H1 (cell line): ENCODE measurements around the gene GALNT5. TPM values are rescaled to one million over a fixed set of nuclear protein-coding genes. Genes with fewer than 3 reads are reported as not detected.

ENCODE experiments used
- CTCF ChIA-PET: fragments of 300-600 bp; sonication (Branson Sonifier 250); formaldehyde crosslinking; loops from one replicate; lab custom pipeline; 2021; ENCODE audit not compliant: partially characterized antibody; lab: Charles Lee
- POLR2A ChIA-PET: fragments of 300-600 bp; sonication (Branson Sonifier 250); formaldehyde crosslinking; loops from one replicate; lab custom pipeline; 2021; ENCODE audit warnings: inconsistent platforms; ENCODE audit not compliant: partially characterized antibody; lab: Charles Lee
- DNase-seq, 2 experiments: peaks; one replicate each; pipeline versions ENCODE4 v3.0.0 to v3.0.0-alpha.2; 2010 to 2022; ENCODE audit warnings: low spot score in 2 of 2, low read depth in 1 of 2, mixed read lengths in 1 of 2
- FAIRE-seq: peaks from 2 replicates; lab custom pipeline; 2011; peaks lifted over from hg19 to GRCh38; lab: Jason Lieb, UNC
- H2AFZ ChIP-seq: 2 replicates; pipeline ENCODE4 v1.8.1; 2012; ENCODE audit warnings: low read length, inconsistent platforms
- H2AK5ac ChIP-seq: 2 replicates; pipeline ENCODE4 v1.6.1; 2013; ENCODE audit warnings: low read depth, low read length
- H2BK120ac ChIP-seq: replicated peaks from 2 replicates; pipeline ENCODE3; 2013; ENCODE audit warnings: low read depth, low read length, inconsistent platforms
- H2BK12ac ChIP-seq: 2 replicates; pipeline ENCODE4 v1.6.1; 2013; ENCODE audit warnings: low read depth, low read length
- H2BK15ac ChIP-seq: 2 replicates; pipeline ENCODE4 v1.6.1; 2013; ENCODE audit warnings: low read length
- H2BK20ac ChIP-seq: 2 replicates; pipeline ENCODE4 v1.6.1; 2013; ENCODE audit warnings: low read length
- H2BK5ac ChIP-seq: 2 replicates; pipeline ENCODE4 v1.6.1; 2013; ENCODE audit warnings: low read depth, low read length
- H3K14ac ChIP-seq: 2 replicates; pipeline ENCODE4 v1.6.1; 2013; ENCODE audit warnings: inconsistent platforms; ENCODE audit not compliant: insufficient read length
- H3K18ac ChIP-seq: 2 replicates; pipeline ENCODE4 v1.6.1; 2013; ENCODE audit warnings: low read length; ENCODE audit errors: extremely low read depth
- H3K23ac ChIP-seq: 2 replicates; pipeline ENCODE4 v1.6.1; 2013; ENCODE audit warnings: inconsistent platforms; ENCODE audit not compliant: insufficient read length
- H3K23me2 ChIP-seq: 2 replicates; pipeline ENCODE4 v1.6.1; 2013; ENCODE audit warnings: low read depth, low read length
- H3K27ac ChIP-seq: 2 replicates; pipeline ENCODE4 v1.6.1; 2011; ENCODE audit warnings: low read depth, low read length, inconsistent platforms
- H3K27me3 ChIP-seq, 4 experiments: replicated peaks in 1 of 4; 1 replicate in 1 of 4; 2 replicates in 3 of 4; pipeline versions ENCODE4 v1.6.1 to v1.8.1; 2011 to 2013; ENCODE audit warnings: low read length in 3 of 4, mild to moderate bottlenecking in 3 of 4, inconsistent platforms in 2 of 4, mixed read lengths in 2 of 4, moderate library complexity in 1 of 4; ENCODE audit not compliant: control insufficient read depth in 3 of 4, insufficient read depth in 3 of 4; ENCODE audit errors: extremely low read depth in 1 of 4
- H3K36me3 ChIP-seq, 4 experiments: 2 replicates each; pipeline versions ENCODE4 v1.6.1 to v1.8.1; 2011 to 2013; ENCODE audit warnings: mild to moderate bottlenecking in 4 of 4, low read length in 3 of 4, moderate library complexity in 2 of 4, control low read depth in 1 of 4, inconsistent platforms in 1 of 4; ENCODE audit not compliant: insufficient read depth in 4 of 4, control insufficient read depth in 2 of 4
- H3K4ac ChIP-seq: replicated peaks from 2 replicates; pipeline ENCODE3; 2013; ENCODE audit warnings: low read length, low read depth, mixed read lengths, inconsistent platforms; ENCODE audit not compliant: insufficient read length
- H3K4me1 ChIP-seq, 4 experiments: replicated peaks in 1 of 4; 1 replicate in 1 of 4; 2 replicates in 3 of 4; pipeline versions ENCODE4 v1.6.1 to v1.8.1; 2011 to 2013; ENCODE audit warnings: low read length in 3 of 4, inconsistent platforms in 2 of 4, mixed read lengths in 1 of 4; ENCODE audit not compliant: insufficient read depth in 4 of 4, control insufficient read depth in 3 of 4
- H3K4me2 ChIP-seq, 2 experiments: 2 replicates each; pipeline versions ENCODE4 v1.6.1 to v1.8.1; 2011 to 2013; ENCODE audit warnings: low read depth in 2 of 2, low read length in 2 of 2, control low read depth in 1 of 2, inconsistent platforms in 1 of 2, mild to moderate bottlenecking in 1 of 2; ENCODE audit not compliant: insufficient read depth in 1 of 2
- H3K4me3 ChIP-seq, 4 experiments: fragments of 200-600, 300-600 bp in 1 of 4; sonication (generic), shearing (Covaris generic), sonication (Bioruptor Twin) in 1 of 4; 2 replicates each; pipeline versions ENCODE4 v1.5.1 to v1.8.1; 2011 to 2016; ENCODE audit warnings: low read length in 4 of 4, low read depth in 3 of 4, control low read depth in 2 of 4, inconsistent platforms in 2 of 4, mild to moderate bottlenecking in 2 of 4, mixed read lengths in 1 of 4, moderate library complexity in 1 of 4; ENCODE audit not compliant: insufficient read depth in 2 of 4; ENCODE audit errors: extremely low read depth in 1 of 4
- H3K56ac ChIP-seq: replicated peaks from 2 replicates; pipeline ENCODE3; 2013; ENCODE audit warnings: low read depth, mild to moderate bottlenecking, mixed read lengths, low read length, inconsistent platforms; ENCODE audit not compliant: insufficient read length
- H3K79me1 ChIP-seq: 2 replicates; pipeline ENCODE4 v1.6.1; 2013; ENCODE audit warnings: low read depth, low read length, control low read depth
- H3K79me2 ChIP-seq, 2 experiments: 2 replicates each; pipeline versions ENCODE4 v1.6.1 to v1.8.1; 2012 to 2013; ENCODE audit warnings: low read length in 2 of 2, mild to moderate bottlenecking in 2 of 2, inconsistent platforms in 1 of 2; ENCODE audit not compliant: insufficient read depth in 2 of 2, control insufficient read depth in 1 of 2
- H3K9ac ChIP-seq, 4 experiments: replicated peaks in 1 of 4; 1 replicate in 1 of 4; 2 replicates in 3 of 4; pipeline versions ENCODE4 v1.6.1 to v1.8.1; 2011 to 2013; ENCODE audit warnings: low read depth in 3 of 4, low read length in 3 of 4, control low read depth in 2 of 4, mild to moderate bottlenecking in 2 of 4, moderate library complexity in 2 of 4, inconsistent platforms in 1 of 4; ENCODE audit errors: extremely low read depth in 1 of 4
- H3K9me3 ChIP-seq, 2 experiments: 2 replicates each; pipeline versions ENCODE4 v1.6.1 to v1.8.1; 2012 to 2013; ENCODE audit warnings: mild to moderate bottlenecking in 2 of 2, moderate library complexity in 2 of 2, control low read depth in 1 of 2, inconsistent platforms in 1 of 2, low read depth in 1 of 2, low read length in 1 of 2, mixed read lengths in 1 of 2; ENCODE audit not compliant: insufficient read depth in 2 of 2
- H4K20me1 ChIP-seq, 2 experiments: replicated peaks in 1 of 2; 2 replicates each; pipeline versions ENCODE3 to v1.8.1; 2011 to 2013; ENCODE audit warnings: inconsistent platforms in 2 of 2, low read length in 2 of 2, mild to moderate bottlenecking in 1 of 2; ENCODE audit not compliant: insufficient read depth in 2 of 2, control insufficient read depth in 1 of 2
- H4K5ac ChIP-seq: 2 replicates; pipeline ENCODE4 v1.6.1; 2013; ENCODE audit warnings: low read length, low read depth, mixed read lengths, inconsistent platforms; ENCODE audit not compliant: insufficient read length
- H4K8ac ChIP-seq: 2 replicates; pipeline ENCODE4 v1.8.0; 2013; ENCODE audit warnings: mild to moderate bottlenecking, moderate library complexity, low read length, inconsistent platforms; ENCODE audit not compliant: insufficient read depth; ENCODE audit errors: extremely low read depth
- H4K91ac ChIP-seq: replicated peaks from 2 replicates; pipeline ENCODE3; 2013; ENCODE audit warnings: low read length, mixed read lengths, inconsistent platforms; ENCODE audit not compliant: insufficient read length
- BCL11A ChIP-seq, 2 experiments: IDR thresholded peaks; one replicate each; pipeline ENCODE4 v1.6.1; 2011; ENCODE audit warnings: low read depth in 2 of 2, low read length in 2 of 2, mild to moderate bottlenecking in 2 of 2
- TEAD4 ChIP-seq: IDR thresholded peaks from 2 replicates; pipeline ENCODE4 v1.6.1; 2012; ENCODE audit warnings: low read depth, low read length, inconsistent platforms, mixed read lengths
- WGBS, 2 experiments: shearing (Covaris generic) in 1 of 2; methylation state at CpG; one replicate each; pipeline versions ENCODE4 v1.1.6 to v1.1.7; 2013 to 2015; ENCODE audit warnings: low lambda C conversion rate in 2 of 2, mixed read lengths in 2 of 2, inconsistent platforms in 1 of 2, low coverage in 1 of 2, missing lambda C conversion rate in 1 of 2; ENCODE audit not compliant: insufficient replicate concordance in 2 of 2, insufficient coverage in 1 of 2, insufficient read length in 1 of 2; ENCODE audit errors: extremely low coverage in 1 of 2, missing lambda C conversion rate in 1 of 2; 5-methylcytosine and 5-hydroxymethylcytosine counted together
- polyA plus RNA-seq, 7 experiments: library from polyadenylated mRNA; depleted of rRNA in 3 of 7; stranded (reverse) in 5 of 7; unstranded in 2 of 7; fragments of >200 nt in 5 of 7; fragments of 200-250 nt in 2 of 7; gene quantifications; 1 replicate in 5 of 7; 2 replicates in 1 of 7; 4 replicates in 1 of 7; pipeline versions ENCODE4 v1.2.1 to v1.2.3, GENCODE V29; 2011 to 2013; ENCODE audit warnings: missing spikeins in 2 of 7, mixed read lengths in 2 of 7
- total RNA-seq: library from RNA; stranded (reverse); fragmentation: NEBNext Ultra II Directional; extraction: Animal tissue kit (Norgen Biotek cat#: 25700); gene quantifications from 2 replicates; pipeline ENCODE4 v1.2.1, GENCODE V29; 2021

The GALNT5 gene
- total and polyA plus RNA-seq, 2 of the 8 experiments (the other 6 are each of a cell fraction or from before 2014, with no cell fraction given): 0.02 to 0.06 TPM

DNA sequence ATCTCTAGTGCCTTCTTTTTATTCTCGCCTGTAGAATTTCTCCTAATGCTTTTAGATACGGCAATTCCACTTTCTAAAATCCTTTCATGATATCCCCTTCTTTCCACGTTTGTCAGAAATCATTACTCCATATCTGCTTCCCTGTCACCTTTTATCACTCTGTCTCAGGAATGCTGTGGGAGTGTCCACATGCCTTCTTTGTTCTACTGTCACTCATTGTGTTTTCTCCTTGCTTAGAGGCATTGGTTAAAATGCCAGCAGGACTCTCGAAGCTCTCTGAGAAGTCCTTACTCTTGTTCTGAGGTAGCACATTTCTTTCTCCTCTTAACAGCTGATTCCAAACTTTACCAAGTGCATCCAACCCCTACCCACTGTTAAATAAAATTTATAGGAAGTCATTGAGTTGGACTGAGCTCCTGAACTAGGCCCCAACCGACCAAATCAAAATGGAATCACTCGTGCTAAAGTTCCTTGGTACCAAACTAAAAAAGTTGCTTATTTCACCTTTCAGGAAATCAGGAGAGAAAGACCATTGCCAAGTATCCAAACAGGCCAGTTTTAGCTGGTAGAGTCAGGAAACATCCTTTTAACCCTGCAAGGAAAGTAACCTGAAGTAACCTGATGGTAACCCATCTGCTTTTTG is 10.6 kb upstream of the GALNT5 start:
- no peak overlapping the region for H2AFZ ChIP-seq

More for the DNA sequence above, 10.6 kb upstream of the GALNT5 start:
- H3K56ac ChIP-seq: no peak overlapping the region
- peak overlapping the region; percentile 80; the same call in 1 of the 2 replicates for H2BK20ac ChIP-seq
- TF ChIP-seq BCL11A (IDR thresholded peaks at IDR 0.05; ENCODE audit: low read depth in 2 of 2, low read length in 2 of 2) (no peak), TEAD4 (peak; percentile 25; the same call in 1 of the 2 replicates)
- H3K79me1 ChIP-seq: no peaks in the 10 kb centered on the region
- H3K4me3 ChIP-seq: no peak overlapping the region; a peak in 1 of 8 replicates
- POLR2A ChIA-PET: interaction anchor here (1.3 kb wide), 1 partner anchor 11 kb away, joined by 4 read pairs; the partner anchor contains the start of gene GALNT5
- H3K9me3 ChIP-seq: no peaks in the 10 kb centered on the region
- H3K36me3 ChIP-seq: no peaks in the 10 kb centered on the region
- H4K91ac ChIP-seq: no peak overlapping the region
- no peak overlapping the region for H2BK120ac ChIP-seq
- no peaks in the 10 kb centered on the region for H3K79me2 ChIP-seq
- FAIRE-seq: peak; percentile 72
- H3K27me3 ChIP-seq: no peaks in the 10 kb centered on the region
- CTCF ChIA-PET: interaction anchor here (2.8 kb wide), 1 partner anchor 89 kb away, joined by 5 read pairs; no protein-coding TSS in a partner anchor
- no peak overlapping the region for H3K18ac ChIP-seq
- H4K20me1 ChIP-seq: no peaks in the 10 kb centered on the region
- H4K8ac ChIP-seq: no peak overlapping the region
- H3K4me2 ChIP-seq: peak overlapping the region; percentile 5 to 55; a peak in 3 of 4 replicates
- peak overlapping the region; percentile 25 for H3K4ac ChIP-seq
- H2AK5ac ChIP-seq: no peak overlapping the region; the same call in 1 of the 2 replicates
- H2BK12ac ChIP-seq: peak overlapping the region; percentile 80; the same call in 1 of the 2 replicates
- 71% methylated on average over 6 of the region's 6 CpGs; no CpG with 5 or more reads in 1 of the 2 experiments for WGBS, 2 experiments
- no peak overlapping the region; the same call in 1 of the 2 replicates for H2BK5ac ChIP-seq
- no peaks in the 10 kb centered on the region for H3K23me2 ChIP-seq
- no peak overlapping the region for H2BK15ac ChIP-seq
- no peak for DNase-seq
- peaks cover 0 to 5% (median 4%) of the 10 kb centered on the region in 4 experiments; a peak in 3 of 7 replicates for H3K4me1 ChIP-seq
- H4K5ac ChIP-seq: no peak overlapping the region
- H3K23ac ChIP-seq: no peak overlapping the region
- H3K14ac ChIP-seq: no peak overlapping the region
- no peak overlapping the region for H3K9ac ChIP-seq
- no peak overlapping the region; the same call in 1 of the 2 replicates for H3K27ac ChIP-seq
